Smooth muscle cell (in vitro differentiated cells): ENCODE results near the gene PWWP2A. TPM values are rescaled to one million over a fixed set of nuclear protein-coding genes. Genes with fewer than 3 reads are reported as not detected.

Experiments
- DNase-seq: peaks from one replicate; lab custom pipeline; 2025; ENCODE audit not compliant: unreplicated experiment; lab: John Stamatoyannopoulos, UW
- H2AFZ ChIP-seq: fragments of 200-600 bp; sonication (generic); 2 replicates; pipeline ENCODE4 v1.6.0; 2016; ENCODE audit warnings: antibody characterized with exemption, low read depth, mild to moderate bottlenecking
- H3F3A ChIP-seq: fragments of 200-600 bp; sonication (generic); 2 replicates; pipeline ENCODE4 v1.6.0; 2017; ENCODE audit warnings: antibody characterized with exemption, low read depth
- H3K27ac ChIP-seq: fragments of 200-600 bp; sonication (generic); 2 replicates; pipeline ENCODE4 v1.5.1; 2016; ENCODE audit warnings: low read depth, mild to moderate bottlenecking
- H3K27me3 ChIP-seq: fragments of 200-600 bp; sonication (generic); 2 replicates; pipeline ENCODE4 v1.6.1; 2016; ENCODE audit warnings: low read depth, mild to moderate bottlenecking
- H3K36me3 ChIP-seq: fragments of 200-600 bp; sonication (generic); 2 replicates; pipeline ENCODE4 v1.5.1; 2016; ENCODE audit warnings: low read depth
- H3K4me1 ChIP-seq: fragments of 200-600 bp; sonication (generic); 2 replicates; pipeline ENCODE4 v1.5.1; 2016; ENCODE audit warnings: low read depth
- H3K4me2 ChIP-seq: fragments of 200-600 bp; sonication (generic); 2 replicates; pipeline ENCODE4 v1.6.0; 2016; ENCODE audit warnings: mild to moderate bottlenecking
- H3K4me3 ChIP-seq: fragments of 200-600 bp; sonication (generic); 2 replicates; pipeline ENCODE4 v1.5.1; 2016; ENCODE audit warnings: mild to moderate bottlenecking
- H3K79me2 ChIP-seq: fragments of 200-600 bp; sonication (generic); 2 replicates; pipeline ENCODE4 v1.6.0; 2016; ENCODE audit warnings: low read depth, mild to moderate bottlenecking
- H3K9ac ChIP-seq: fragments of 200-600 bp; sonication (generic); 2 replicates; pipeline ENCODE4 v1.6.0; 2016; ENCODE audit warnings: low read depth
- H3K9me3 ChIP-seq: fragments of 200-600 bp; sonication (generic); replicated peaks from 2 replicates; pipeline ENCODE4 v1.5.1; 2016; ENCODE audit warnings: low read depth
- H4K20me1 ChIP-seq: fragments of 200-600 bp; sonication (generic); 2 replicates; pipeline ENCODE4 v1.6.0; 2016; ENCODE audit warnings: low read depth
- WGBS: methylation state at CpG from one replicate; pipeline ENCODE4 v1.1.7; 2016; ENCODE audit warnings: low lambda C conversion rate; 5-methylcytosine and 5-hydroxymethylcytosine counted together
- polyA plus RNA-seq: library from polyadenylated mRNA; unstranded; fragments of >200 nt; fragmentation: Nextera tagmentation; extraction: Ambion mirVana; gene quantifications from 2 replicates; pipeline ENCODE4 v1.2.1, GENCODE V29; 2016
- total RNA-seq: library from RNA; depleted of rRNA; stranded (reverse); fragments of >200 nt; gene quantifications from 2 replicates; pipeline ENCODE4 v1.2.3, GENCODE V29; 2014
- TF ChIP-seq, protein P1 (sequence below): fragments of 200-600 bp; sonication (generic); IDR thresholded peaks from 2 replicates; pipeline ENCODE4 v1.5.1; 2017; ENCODE audit warnings: borderline replicate concordance, mild to moderate bottlenecking, antibody characterized with exemption; ENCODE audit not compliant: insufficient read depth, poor library complexity, severe bottlenecking

PWWP2A gene
- total and polyA plus RNA-seq, 2 experiments from 2014 or later: 18.6 to 22.6 TPM

DNA sequence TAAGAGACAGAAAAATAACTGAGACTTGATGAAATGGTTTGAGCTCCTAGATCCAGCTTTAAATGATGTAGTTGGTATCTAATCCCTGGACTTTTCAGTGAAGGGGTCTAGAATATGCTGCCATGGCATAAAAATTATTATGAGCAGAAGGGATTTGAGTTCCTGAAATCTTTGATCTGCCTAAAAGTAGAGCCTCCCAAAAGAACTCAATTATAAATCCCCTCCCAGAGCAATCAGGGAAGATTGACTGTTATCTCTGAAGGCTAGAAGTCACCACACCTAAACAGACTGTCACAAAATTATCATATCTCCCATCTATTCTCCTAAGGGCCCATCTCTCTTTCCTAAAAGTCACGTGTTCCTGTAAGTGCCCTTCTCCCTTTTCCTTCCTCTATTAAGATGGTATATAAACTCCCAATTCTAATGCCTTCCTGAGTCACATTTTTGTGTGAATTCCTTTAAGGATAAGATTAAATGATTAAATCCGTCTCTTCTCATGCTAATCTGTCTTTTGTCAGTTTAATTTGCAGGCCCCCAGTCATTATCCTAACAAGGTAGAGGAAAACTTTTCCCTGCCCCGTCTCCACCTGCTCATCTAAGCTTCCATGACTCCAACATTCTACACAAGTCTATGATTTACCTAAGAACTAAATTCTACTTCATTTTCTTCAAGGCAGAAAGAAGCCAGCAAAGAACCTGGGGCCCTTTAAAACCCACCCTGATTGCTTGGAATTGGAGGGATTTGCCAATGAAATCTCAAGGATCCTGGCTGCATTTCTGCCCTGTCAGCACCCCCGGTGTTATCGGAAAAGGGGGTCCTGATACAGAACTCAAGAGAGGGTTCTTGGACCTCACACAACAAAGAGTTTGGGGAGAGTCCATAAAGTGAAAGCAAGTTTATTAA lies 47.1 kb upstream of the PWWP2A start:
- Histone ChIP-seq H3F3A (peaks cover 15% of the 10 kb centered on the region), H3K36me3 (no peaks in the 10 kb centered on the region), H3K27me3 (no peaks in the 10 kb centered on the region), H3K9ac (peak overlapping the region; percentile 79), H4K20me1 (no peaks in the 10 kb centered on the region), H3K4me2 (peak overlapping the region; percentile 63), H3K4me1 (peaks cover 33% of the 10 kb centered on the region), H3K27ac (peak overlapping the region; percentile 99), H2AFZ (no peak overlapping the region), H3K4me3 (no peak overlapping the region), H3K9me3 (no peaks in the 10 kb centered on the region), H3K79me2 (no peaks in the 10 kb centered on the region)
- WGBS: 33% methylated on average over 5 of the region's 5 CpGs
- no peak for DNase-seq
- TF ChIP-seq, protein P1, sequence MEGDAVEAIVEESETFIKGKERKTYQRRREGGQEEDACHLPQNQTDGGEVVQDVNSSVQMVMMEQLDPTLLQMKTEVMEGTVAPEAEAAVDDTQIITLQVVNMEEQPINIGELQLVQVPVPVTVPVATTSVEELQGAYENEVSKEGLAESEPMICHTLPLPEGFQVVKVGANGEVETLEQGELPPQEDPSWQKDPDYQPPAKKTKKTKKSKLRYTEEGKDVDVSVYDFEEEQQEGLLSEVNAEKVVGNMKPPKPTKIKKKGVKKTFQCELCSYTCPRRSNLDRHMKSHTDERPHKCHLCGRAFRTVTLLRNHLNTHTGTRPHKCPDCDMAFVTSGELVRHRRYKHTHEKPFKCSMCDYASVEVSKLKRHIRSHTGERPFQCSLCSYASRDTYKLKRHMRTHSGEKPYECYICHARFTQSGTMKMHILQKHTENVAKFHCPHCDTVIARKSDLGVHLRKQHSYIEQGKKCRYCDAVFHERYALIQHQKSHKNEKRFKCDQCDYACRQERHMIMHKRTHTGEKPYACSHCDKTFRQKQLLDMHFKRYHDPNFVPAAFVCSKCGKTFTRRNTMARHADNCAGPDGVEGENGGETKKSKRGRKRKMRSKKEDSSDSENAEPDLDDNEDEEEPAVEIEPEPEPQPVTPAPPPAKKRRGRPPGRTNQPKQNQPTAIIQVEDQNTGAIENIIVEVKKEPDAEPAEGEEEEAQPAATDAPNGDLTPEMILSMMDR: no peak

DNA sequence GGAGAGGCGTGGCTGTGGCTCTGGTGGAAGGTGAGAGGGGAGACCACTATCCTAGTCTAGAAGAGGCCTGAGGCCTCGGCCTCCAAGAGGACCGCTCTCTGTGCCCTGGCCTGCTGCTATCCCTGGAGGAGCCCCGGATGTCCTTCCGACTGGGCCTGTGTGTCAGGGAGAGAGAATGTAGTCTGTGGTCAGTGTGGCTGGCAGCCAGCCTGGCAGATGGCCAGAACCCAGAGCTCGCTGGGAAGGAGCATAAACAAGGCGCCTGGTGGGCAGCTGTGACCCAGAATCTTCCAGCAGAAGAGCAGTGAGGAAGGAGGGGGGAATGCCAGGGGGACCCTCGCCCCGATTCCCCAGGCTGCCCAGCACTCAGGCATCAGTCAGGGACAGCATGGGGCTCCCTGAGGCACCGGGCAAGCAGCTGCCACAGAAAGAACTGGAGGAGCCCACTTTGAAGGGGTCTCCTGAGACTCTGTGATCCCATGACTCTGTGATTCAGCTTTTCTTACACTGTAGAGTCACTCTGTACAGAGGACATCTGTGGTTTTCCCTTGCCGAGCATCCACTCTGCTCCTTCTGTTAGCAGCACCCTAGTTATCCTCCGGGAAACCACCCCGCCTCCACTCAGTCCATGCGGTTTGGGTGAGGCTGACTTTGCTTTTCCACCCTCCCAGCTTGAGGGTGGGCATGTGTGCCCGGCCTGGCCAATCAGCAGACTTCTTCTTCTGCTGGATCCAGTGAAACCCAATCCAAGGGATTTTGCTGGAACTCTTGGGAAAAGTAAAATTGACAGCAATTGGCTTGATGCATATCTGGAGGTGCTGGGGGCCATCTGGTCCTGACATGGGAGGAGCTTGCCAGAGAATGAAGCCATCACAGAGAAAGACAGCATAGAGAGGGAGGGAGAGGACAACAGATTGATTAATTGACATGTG lies 46.2 kb upstream of the PWWP2A start:
- TF ChIP-seq, protein P1: no peak
- H3K79me2 ChIP-seq: no peaks in the 10 kb centered on the region
- H3K36me3 ChIP-seq: no peaks in the 10 kb centered on the region
- H3K9me3 ChIP-seq: no peaks in the 10 kb centered on the region
- no peaks in the 10 kb centered on the region for H3K27me3 ChIP-seq
- peak overlapping the region; percentile 80 for H3K4me2 ChIP-seq
- H3K27ac ChIP-seq: peak overlapping the region; percentile 99
- peak overlapping the region; percentile 16 for H3K4me3 ChIP-seq
- H3K4me1 ChIP-seq: peaks cover 35% of the 10 kb centered on the region
- H4K20me1 ChIP-seq: no peaks in the 10 kb centered on the region
- 8% methylated on average over 15 of the region's 15 CpGs for WGBS
- no peak overlapping the region for H2AFZ ChIP-seq
- peak; percentile 88 for DNase-seq
- H3F3A ChIP-seq: peaks cover 15% of the 10 kb centered on the region
- peak overlapping the region; percentile 95 for H3K9ac ChIP-seq

DNA sequence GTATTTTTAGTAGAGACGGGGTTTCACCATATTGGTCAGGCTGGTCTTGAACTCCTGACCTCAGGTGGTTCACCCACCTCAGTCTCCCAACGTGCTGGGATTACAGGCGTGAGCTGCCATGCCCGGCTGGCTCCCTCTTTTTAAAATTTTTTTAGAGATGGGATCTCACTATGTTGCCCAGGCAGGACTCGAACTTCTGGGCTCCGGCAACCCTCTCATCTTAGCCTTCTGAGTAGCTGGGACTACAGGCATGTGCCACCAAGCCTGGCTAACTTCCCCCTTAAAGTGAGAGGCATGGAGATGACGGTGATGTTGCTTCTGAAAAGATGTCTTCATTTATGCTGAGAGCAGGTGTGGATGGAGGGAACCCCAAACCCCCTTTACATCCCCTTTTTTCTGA lies 43.7 kb upstream of the PWWP2A start:
- DNase-seq: no peak
- TF ChIP-seq, protein P1: no peak
- over 99% methylated on average over 7 of the region's 7 CpGs for WGBS
- Histone ChIP-seq H3K79me2 (no peaks in the 10 kb centered on the region), H3K9me3 (no peaks in the 10 kb centered on the region), H3F3A (peaks cover 9% of the 10 kb centered on the region), H3K4me2 (no peak overlapping the region), H3K27ac (no peak overlapping the region), H4K20me1 (no peaks in the 10 kb centered on the region), H3K9ac (no peak overlapping the region), H2AFZ (no peak overlapping the region), H3K27me3 (no peaks in the 10 kb centered on the region), H3K4me1 (peaks cover 38% of the 10 kb centered on the region), H3K4me3 (no peak overlapping the region), H3K36me3 (no peaks in the 10 kb centered on the region)
